H1 (cell line): ENCODE results near the gene SLK. TPM values are rescaled to one million over a fixed set of nuclear protein-coding genes. Genes with fewer than 3 reads are reported as not detected.

Experiments used
- CTCF ChIA-PET: fragments of 300-600 bp; sonication (Branson Sonifier 250); formaldehyde crosslinking; loops from one replicate; lab custom pipeline; 2021; ENCODE audit not compliant: partially characterized antibody; lab: Charles Lee
- POLR2A ChIA-PET: fragments of 300-600 bp; sonication (Branson Sonifier 250); formaldehyde crosslinking; loops from one replicate; lab custom pipeline; 2021; ENCODE audit warnings: inconsistent platforms; ENCODE audit not compliant: partially characterized antibody; lab: Charles Lee
- DNase-seq, 2 experiments: peaks; one replicate each; pipeline versions ENCODE4 v3.0.0 to v3.0.0-alpha.2; 2010 to 2022; ENCODE audit warnings: low spot score in 2 of 2, low read depth in 1 of 2, mixed read lengths in 1 of 2
- FAIRE-seq: peaks from 2 replicates; lab custom pipeline; 2011; peaks lifted over from hg19 to GRCh38; lab: Jason Lieb, UNC
- H2AFZ ChIP-seq: 2 replicates; pipeline ENCODE4 v1.8.1; 2012; ENCODE audit warnings: low read length, inconsistent platforms
- H2AK5ac ChIP-seq: 2 replicates; pipeline ENCODE4 v1.6.1; 2013; ENCODE audit warnings: low read depth, low read length
- H2BK120ac ChIP-seq: replicated peaks from 2 replicates; pipeline ENCODE3; 2013; ENCODE audit warnings: low read depth, low read length, inconsistent platforms
- H2BK12ac ChIP-seq: 2 replicates; pipeline ENCODE4 v1.6.1; 2013; ENCODE audit warnings: low read depth, low read length
- H2BK15ac ChIP-seq: 2 replicates; pipeline ENCODE4 v1.6.1; 2013; ENCODE audit warnings: low read length
- H2BK20ac ChIP-seq: 2 replicates; pipeline ENCODE4 v1.6.1; 2013; ENCODE audit warnings: low read length
- H2BK5ac ChIP-seq: 2 replicates; pipeline ENCODE4 v1.6.1; 2013; ENCODE audit warnings: low read depth, low read length
- H3K14ac ChIP-seq: 2 replicates; pipeline ENCODE4 v1.6.1; 2013; ENCODE audit warnings: inconsistent platforms; ENCODE audit not compliant: insufficient read length
- H3K18ac ChIP-seq: 2 replicates; pipeline ENCODE4 v1.6.1; 2013; ENCODE audit warnings: low read length; ENCODE audit errors: extremely low read depth
- H3K23ac ChIP-seq: 2 replicates; pipeline ENCODE4 v1.6.1; 2013; ENCODE audit warnings: inconsistent platforms; ENCODE audit not compliant: insufficient read length
- H3K23me2 ChIP-seq: 2 replicates; pipeline ENCODE4 v1.6.1; 2013; ENCODE audit warnings: low read depth, low read length
- H3K27ac ChIP-seq: 2 replicates; pipeline ENCODE4 v1.6.1; 2011; ENCODE audit warnings: low read depth, low read length, inconsistent platforms
- H3K27me3 ChIP-seq, 4 experiments: replicated peaks in 1 of 4; 1 replicate in 1 of 4; 2 replicates in 3 of 4; pipeline versions ENCODE4 v1.6.1 to v1.8.1; 2011 to 2013; ENCODE audit warnings: low read length in 3 of 4, mild to moderate bottlenecking in 3 of 4, inconsistent platforms in 2 of 4, mixed read lengths in 2 of 4, moderate library complexity in 1 of 4; ENCODE audit not compliant: control insufficient read depth in 3 of 4, insufficient read depth in 3 of 4; ENCODE audit errors: extremely low read depth in 1 of 4
- H3K36me3 ChIP-seq, 4 experiments: 2 replicates each; pipeline versions ENCODE4 v1.6.1 to v1.8.1; 2011 to 2013; ENCODE audit warnings: mild to moderate bottlenecking in 4 of 4, low read length in 3 of 4, moderate library complexity in 2 of 4, control low read depth in 1 of 4, inconsistent platforms in 1 of 4; ENCODE audit not compliant: insufficient read depth in 4 of 4, control insufficient read depth in 2 of 4
- H3K4ac ChIP-seq: replicated peaks from 2 replicates; pipeline ENCODE3; 2013; ENCODE audit warnings: low read length, low read depth, mixed read lengths, inconsistent platforms; ENCODE audit not compliant: insufficient read length
- H3K4me1 ChIP-seq, 4 experiments: replicated peaks in 1 of 4; 1 replicate in 1 of 4; 2 replicates in 3 of 4; pipeline versions ENCODE4 v1.6.1 to v1.8.1; 2011 to 2013; ENCODE audit warnings: low read length in 3 of 4, inconsistent platforms in 2 of 4, mixed read lengths in 1 of 4; ENCODE audit not compliant: insufficient read depth in 4 of 4, control insufficient read depth in 3 of 4
- H3K4me2 ChIP-seq, 2 experiments: 2 replicates each; pipeline versions ENCODE4 v1.6.1 to v1.8.1; 2011 to 2013; ENCODE audit warnings: low read depth in 2 of 2, low read length in 2 of 2, control low read depth in 1 of 2, inconsistent platforms in 1 of 2, mild to moderate bottlenecking in 1 of 2; ENCODE audit not compliant: insufficient read depth in 1 of 2
- H3K4me3 ChIP-seq, 4 experiments: fragments of 200-600, 300-600 bp in 1 of 4; sonication (generic), shearing (Covaris generic), sonication (Bioruptor Twin) in 1 of 4; 2 replicates each; pipeline versions ENCODE4 v1.5.1 to v1.8.1; 2011 to 2016; ENCODE audit warnings: low read length in 4 of 4, low read depth in 3 of 4, control low read depth in 2 of 4, inconsistent platforms in 2 of 4, mild to moderate bottlenecking in 2 of 4, mixed read lengths in 1 of 4, moderate library complexity in 1 of 4; ENCODE audit not compliant: insufficient read depth in 2 of 4; ENCODE audit errors: extremely low read depth in 1 of 4
- H3K56ac ChIP-seq: replicated peaks from 2 replicates; pipeline ENCODE3; 2013; ENCODE audit warnings: low read depth, mild to moderate bottlenecking, mixed read lengths, low read length, inconsistent platforms; ENCODE audit not compliant: insufficient read length
- H3K79me1 ChIP-seq: 2 replicates; pipeline ENCODE4 v1.6.1; 2013; ENCODE audit warnings: low read depth, low read length, control low read depth
- H3K79me2 ChIP-seq, 2 experiments: 2 replicates each; pipeline versions ENCODE4 v1.6.1 to v1.8.1; 2012 to 2013; ENCODE audit warnings: low read length in 2 of 2, mild to moderate bottlenecking in 2 of 2, inconsistent platforms in 1 of 2; ENCODE audit not compliant: insufficient read depth in 2 of 2, control insufficient read depth in 1 of 2
- H3K9ac ChIP-seq, 4 experiments: replicated peaks in 1 of 4; 1 replicate in 1 of 4; 2 replicates in 3 of 4; pipeline versions ENCODE4 v1.6.1 to v1.8.1; 2011 to 2013; ENCODE audit warnings: low read depth in 3 of 4, low read length in 3 of 4, control low read depth in 2 of 4, mild to moderate bottlenecking in 2 of 4, moderate library complexity in 2 of 4, inconsistent platforms in 1 of 4; ENCODE audit errors: extremely low read depth in 1 of 4
- H3K9me3 ChIP-seq, 2 experiments: 2 replicates each; pipeline versions ENCODE4 v1.6.1 to v1.8.1; 2012 to 2013; ENCODE audit warnings: mild to moderate bottlenecking in 2 of 2, moderate library complexity in 2 of 2, control low read depth in 1 of 2, inconsistent platforms in 1 of 2, low read depth in 1 of 2, low read length in 1 of 2, mixed read lengths in 1 of 2; ENCODE audit not compliant: insufficient read depth in 2 of 2
- H4K20me1 ChIP-seq, 2 experiments: replicated peaks in 1 of 2; 2 replicates each; pipeline versions ENCODE3 to v1.8.1; 2011 to 2013; ENCODE audit warnings: inconsistent platforms in 2 of 2, low read length in 2 of 2, mild to moderate bottlenecking in 1 of 2; ENCODE audit not compliant: insufficient read depth in 2 of 2, control insufficient read depth in 1 of 2
- H4K5ac ChIP-seq: 2 replicates; pipeline ENCODE4 v1.6.1; 2013; ENCODE audit warnings: low read length, low read depth, mixed read lengths, inconsistent platforms; ENCODE audit not compliant: insufficient read length
- H4K8ac ChIP-seq: 2 replicates; pipeline ENCODE4 v1.8.0; 2013; ENCODE audit warnings: mild to moderate bottlenecking, moderate library complexity, low read length, inconsistent platforms; ENCODE audit not compliant: insufficient read depth; ENCODE audit errors: extremely low read depth
- H4K91ac ChIP-seq: replicated peaks from 2 replicates; pipeline ENCODE3; 2013; ENCODE audit warnings: low read length, mixed read lengths, inconsistent platforms; ENCODE audit not compliant: insufficient read length
- CEBPB ChIP-seq: IDR thresholded peaks from 2 replicates; pipeline ENCODE4 v1.6.1; 2012; ENCODE audit warnings: low read depth, low read length
- CHD2 ChIP-seq: IDR thresholded peaks from 2 replicates; pipeline ENCODE4 v1.6.1; 2012; ENCODE audit warnings: low read length, improper control_type of control experiment
- CREB1 ChIP-seq: IDR thresholded peaks from 2 replicates; pipeline ENCODE4 v1.6.1; 2012; ENCODE audit warnings: inconsistent platforms
- EZH2 ChIP-seq: fragments of 200-600 bp; sonication (generic); IDR thresholded peaks from 2 replicates; pipeline ENCODE4 v1.7.1; 2012; ENCODE audit warnings: low read depth, mild to moderate bottlenecking, moderate library complexity, low read length, inconsistent platforms; ENCODE audit not compliant: severe bottlenecking
- GTF2F1 ChIP-seq: IDR thresholded peaks from 2 replicates; pipeline ENCODE4 v1.6.1; 2012; ENCODE audit warnings: low read depth, low read length, improper control_type of control experiment, borderline replicate concordance
- PHF8 ChIP-seq: fragments of 200-600 bp; sonication (generic); conservative IDR thresholded peaks from 2 replicates; pipeline ENCODE4 v1.7.1; 2012; ENCODE audit warnings: low read depth, mild to moderate bottlenecking, inconsistent platforms, low read length, moderate library complexity
- POLR2A ChIP-seq, 2 experiments: IDR thresholded peaks; 1 replicate in 1 of 2; 2 replicates in 1 of 2; pipeline ENCODE4 v1.6.1; 2011; ENCODE audit warnings: low read depth in 2 of 2, low read length in 2 of 2, mild to moderate bottlenecking in 2 of 2; ENCODE audit errors: control extremely low read depth in 1 of 2
- RXRA ChIP-seq: IDR thresholded peaks from 2 replicates; pipeline ENCODE4 v1.6.1; 2011; ENCODE audit warnings: low read depth, mild to moderate bottlenecking, low read length, moderate library complexity; ENCODE audit not compliant: insufficient read depth
- SP4 ChIP-seq: IDR thresholded peaks from 2 replicates; pipeline ENCODE4 v1.6.1; 2012; ENCODE audit warnings: low read length, inconsistent platforms
- TAF7 ChIP-seq: optimal IDR thresholded peaks from 2 replicates; pipeline ENCODE3; 2011; ENCODE audit warnings: low read depth, mild to moderate bottlenecking, inconsistent platforms, low read length, moderate library complexity, borderline replicate concordance
- TEAD4 ChIP-seq: IDR thresholded peaks from 2 replicates; pipeline ENCODE4 v1.6.1; 2012; ENCODE audit warnings: low read depth, low read length, inconsistent platforms, mixed read lengths
- WGBS, 2 experiments: shearing (Covaris generic) in 1 of 2; methylation state at CpG; one replicate each; pipeline versions ENCODE4 v1.1.6 to v1.1.7; 2013 to 2015; ENCODE audit warnings: low lambda C conversion rate in 2 of 2, mixed read lengths in 2 of 2, inconsistent platforms in 1 of 2, low coverage in 1 of 2, missing lambda C conversion rate in 1 of 2; ENCODE audit not compliant: insufficient replicate concordance in 2 of 2, insufficient coverage in 1 of 2, insufficient read length in 1 of 2; ENCODE audit errors: extremely low coverage in 1 of 2, missing lambda C conversion rate in 1 of 2; 5-methylcytosine and 5-hydroxymethylcytosine counted together
- polyA plus RNA-seq, 7 experiments: library from polyadenylated mRNA; depleted of rRNA in 3 of 7; stranded (reverse) in 5 of 7; unstranded in 2 of 7; fragments of >200 nt in 5 of 7; fragments of 200-250 nt in 2 of 7; gene quantifications; 1 replicate in 5 of 7; 2 replicates in 1 of 7; 4 replicates in 1 of 7; pipeline versions ENCODE4 v1.2.1 to v1.2.3, GENCODE V29; 2011 to 2013; ENCODE audit warnings: missing spikeins in 2 of 7, mixed read lengths in 2 of 7
- total RNA-seq: library from RNA; stranded (reverse); fragmentation: NEBNext Ultra II Directional; extraction: Animal tissue kit (Norgen Biotek cat#: 25700); gene quantifications from 2 replicates; pipeline ENCODE4 v1.2.1, GENCODE V29; 2021
- TF ChIP-seq, protein P1 (sequence below): IDR thresholded peaks from 2 replicates; pipeline ENCODE4 v1.6.1; 2012; ENCODE audit warnings: inconsistent platforms
- TF ChIP-seq, protein P2 (sequence below): IDR thresholded peaks from 2 replicates; pipeline ENCODE4 v1.6.1; 2012; ENCODE audit warnings: low read length, inconsistent platforms

SLK gene
- total and polyA plus RNA-seq, 2 of the 8 experiments (the other 6 are each of a cell fraction or from before 2014, with no cell fraction given), result 2.7 to 18.3 TPM

DNA sequence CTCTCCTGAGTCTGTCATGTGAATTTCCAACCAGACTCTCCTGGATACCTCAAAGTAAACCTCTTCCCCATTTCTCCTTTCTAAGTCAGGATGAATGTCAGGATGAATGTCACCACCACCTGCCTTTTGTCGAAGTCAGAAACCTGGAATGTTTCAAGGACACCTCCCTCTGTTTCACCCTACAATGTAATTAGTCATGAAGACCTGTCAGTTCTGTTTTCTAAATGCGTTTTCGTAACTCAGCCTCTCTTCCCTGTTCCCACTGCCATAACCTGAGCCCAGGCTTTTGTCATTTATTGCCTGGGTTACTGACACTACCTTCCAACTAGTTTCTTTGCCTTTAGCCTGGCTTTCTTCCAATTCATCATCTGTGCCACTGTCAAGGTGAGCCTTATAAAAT is 43.4 kb upstream of the SLK start:
- H3K4ac ChIP-seq, result no peak overlapping the region
- H2BK15ac ChIP-seq, result no peak overlapping the region
- H4K20me1 ChIP-seq, result no peaks in the 10 kb centered on the region
- no peaks in the 10 kb centered on the region for H3K9me3 ChIP-seq
- H4K8ac ChIP-seq, result no peak overlapping the region
- H3K9ac ChIP-seq, result no peak overlapping the region
- no peaks in the 10 kb centered on the region for H3K36me3 ChIP-seq
- H2BK5ac ChIP-seq, result no peak overlapping the region
- H2BK12ac ChIP-seq, result no peak overlapping the region
- DNase-seq (no peak), FAIRE-seq (no peak)
- no peak overlapping the region for H2BK20ac ChIP-seq
- no peak overlapping the region for H3K23ac ChIP-seq
- no peak overlapping the region for H3K4me3 ChIP-seq
- POLR2A ChIA-PET, result no interaction called here
- H4K5ac ChIP-seq, result no peak overlapping the region
- no peak overlapping the region for H2AK5ac ChIP-seq
- H3K79me1 ChIP-seq, result no peaks in the 10 kb centered on the region
- no peak overlapping the region for H3K18ac ChIP-seq
- no peaks in the 10 kb centered on the region for H3K27me3 ChIP-seq
- H3K14ac ChIP-seq, result no peak overlapping the region
- H3K23me2 ChIP-seq, result no peaks in the 10 kb centered on the region
- H3K56ac ChIP-seq, result no peak overlapping the region
- no peak overlapping the region for H3K4me2 ChIP-seq
- CTCF ChIA-PET, result no interaction called here
- H3K4me1 ChIP-seq, result peaks cover 4 to 13% (median 7%) of the 10 kb centered on the region in 4 experiments; a peak in 6 of 7 replicates
- H3K79me2 ChIP-seq, result no peaks in the 10 kb centered on the region
- no peak overlapping the region for H2BK120ac ChIP-seq
- no peak overlapping the region for H4K91ac ChIP-seq
- WGBS, 2 experiments, result 89% methylated on average over 3 of the region's 3 CpGs; no CpG with 5 or more reads in 1 of the 2 experiments
- H3K27ac ChIP-seq, result no peak overlapping the region
- H2AFZ ChIP-seq, result no peak overlapping the region
- TF ChIP-seq GTF2F1, result no peak
- no peak for TF ChIP-seq TEAD4
- TF ChIP-seq, protein P1, sequence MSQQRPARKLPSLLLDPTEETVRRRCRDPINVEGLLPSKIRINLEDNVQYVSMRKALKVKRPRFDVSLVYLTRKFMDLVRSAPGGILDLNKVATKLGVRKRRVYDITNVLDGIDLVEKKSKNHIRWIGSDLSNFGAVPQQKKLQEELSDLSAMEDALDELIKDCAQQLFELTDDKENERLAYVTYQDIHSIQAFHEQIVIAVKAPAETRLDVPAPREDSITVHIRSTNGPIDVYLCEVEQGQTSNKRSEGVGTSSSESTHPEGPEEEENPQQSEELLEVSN, result no peak
- no peak for TF ChIP-seq PHF8
- TF ChIP-seq CREB1, result no peak
- TF ChIP-seq EZH2, result no peak
- no peak for TF ChIP-seq POLR2A (IDR thresholded peaks at IDR 0.05; ENCODE audit: control extremely low read depth in 1 of 2, low read depth in 2 of 2, low read length in 2 of 2)
- TF ChIP-seq CHD2, result no peak
- TF ChIP-seq CEBPB, result no peak
- TF ChIP-seq, protein P2, sequence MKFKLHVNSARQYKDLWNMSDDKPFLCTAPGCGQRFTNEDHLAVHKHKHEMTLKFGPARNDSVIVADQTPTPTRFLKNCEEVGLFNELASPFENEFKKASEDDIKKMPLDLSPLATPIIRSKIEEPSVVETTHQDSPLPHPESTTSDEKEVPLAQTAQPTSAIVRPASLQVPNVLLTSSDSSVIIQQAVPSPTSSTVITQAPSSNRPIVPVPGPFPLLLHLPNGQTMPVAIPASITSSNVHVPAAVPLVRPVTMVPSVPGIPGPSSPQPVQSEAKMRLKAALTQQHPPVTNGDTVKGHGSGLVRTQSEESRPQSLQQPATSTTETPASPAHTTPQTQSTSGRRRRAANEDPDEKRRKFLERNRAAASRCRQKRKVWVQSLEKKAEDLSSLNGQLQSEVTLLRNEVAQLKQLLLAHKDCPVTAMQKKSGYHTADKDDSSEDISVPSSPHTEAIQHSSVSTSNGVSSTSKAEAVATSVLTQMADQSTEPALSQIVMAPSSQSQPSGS, result no peak
- TF ChIP-seq RXRA, result no peak
- TF ChIP-seq SP4, result no peak
- no peak for TF ChIP-seq TAF7
